IMR-90 (cell line): Measurements from ENCODE around the gene AMBRA1. TPM values are rescaled to one million over a fixed set of nuclear protein-coding genes. Genes with fewer than 3 reads are reported as not detected.

Source experiments
- ATAC-seq: fragments of 200-7000 bp; cut with Tn5 transposase; 2 replicates; pipeline ENCODE4 v1.9.1; 2020; ENCODE audit warnings: low read depth, mild to moderate bottlenecking, moderate library complexity
- BruUV-seq: library from RNA; stranded (reverse); fragments of 400-500 nt; replicated peaks from 2 replicates; lab custom pipeline; 2021; lab: Mats Ljungman, UMichigan
- CTCF ChIA-PET: fragments of 300-600 bp; formaldehyde crosslinking; extraction: SDS; loops from one replicate; lab custom pipeline; 2021; ENCODE audit warnings: antibody characterized with exemption; lab: Yijun Ruan, JAX
- POLR2A ChIA-PET: fragments of 300-600 bp; sonication (Branson Sonifier 250); formaldehyde crosslinking; loops from one replicate; lab custom pipeline; 2022; ENCODE audit warnings: antibody characterized with exemption; ENCODE audit not compliant: unreplicated experiment; lab: Charles Lee
- DNase-seq: peaks from one replicate; pipeline ENCODE4 v3.0.0; 2013
- H2AFZ ChIP-seq: replicated peaks from 2 replicates; pipeline ENCODE3; 2013; ENCODE audit warnings: low read length, mild to moderate bottlenecking; ENCODE audit not compliant: poor library complexity
- H2AK5ac ChIP-seq: 2 replicates; pipeline ENCODE4 v1.6.1; 2013; ENCODE audit warnings: low read depth, low read length, inconsistent platforms
- H2AK9ac ChIP-seq: replicated peaks from 2 replicates; pipeline ENCODE3; 2013; ENCODE audit warnings: mild to moderate bottlenecking, low read depth, low read length, moderate library complexity; ENCODE audit not compliant: poor library complexity
- H2BK120ac ChIP-seq: 2 replicates; pipeline ENCODE4 v1.6.1; 2013; ENCODE audit warnings: low read depth, low read length, inconsistent platforms
- H2BK15ac ChIP-seq: 3 replicates; pipeline ENCODE4 v1.6.1; 2013; ENCODE audit warnings: low read depth, low read length, inconsistent platforms
- H2BK20ac ChIP-seq: 2 replicates; pipeline ENCODE4 v1.6.1; 2013; ENCODE audit warnings: low read depth, mild to moderate bottlenecking, inconsistent platforms, low read length, moderate library complexity
- H2BK5ac ChIP-seq: 2 replicates; pipeline ENCODE4 v1.6.1; 2013; ENCODE audit warnings: mild to moderate bottlenecking, low read depth, low read length, inconsistent platforms; ENCODE audit not compliant: poor library complexity, severe bottlenecking
- H3K14ac ChIP-seq: replicated peaks from 2 replicates; pipeline ENCODE4 v1.6.1; 2013; ENCODE audit warnings: low read depth, low read length, inconsistent platforms
- H3K18ac ChIP-seq: 2 replicates; pipeline ENCODE4 v1.6.1; 2013; ENCODE audit warnings: low read depth, low read length, control low read depth
- H3K23ac ChIP-seq: 2 replicates; pipeline ENCODE4 v1.6.1; 2013; ENCODE audit warnings: low read depth, low read length, inconsistent platforms
- H3K27ac ChIP-seq: 2 replicates; pipeline ENCODE4 v1.5.1; 2013; ENCODE audit warnings: mild to moderate bottlenecking, control low read depth, low read length; ENCODE audit not compliant: insufficient read depth
- H3K27me3 ChIP-seq: 2 replicates; pipeline ENCODE4 v1.6.1; 2013; ENCODE audit warnings: low read length; ENCODE audit not compliant: control insufficient read depth, insufficient read depth
- H3K36me3 ChIP-seq: 2 replicates; pipeline ENCODE4 v1.6.1; 2013; ENCODE audit warnings: low read length, mixed read lengths; ENCODE audit not compliant: control insufficient read depth, insufficient read depth
- H3K4ac ChIP-seq: 2 replicates; pipeline ENCODE4 v1.6.1; 2013; ENCODE audit warnings: low read depth, low read length, inconsistent platforms
- H3K4me1 ChIP-seq: 2 replicates; pipeline ENCODE4 v1.6.1; 2013; ENCODE audit warnings: low read length, mixed read lengths; ENCODE audit not compliant: control insufficient read depth, insufficient read depth
- H3K4me2 ChIP-seq: 2 replicates; pipeline ENCODE4 v1.6.1; 2013; ENCODE audit warnings: low read depth, mild to moderate bottlenecking, control low read depth, low read length, moderate library complexity
- H3K4me3 ChIP-seq: 2 replicates; pipeline ENCODE4 v1.5.1; 2013; ENCODE audit warnings: low read depth, mild to moderate bottlenecking, control low read depth, low read length, moderate library complexity; ENCODE audit not compliant: insufficient read depth
- H3K56ac ChIP-seq: 2 replicates; pipeline ENCODE4 v1.6.1; 2013; ENCODE audit warnings: low read length, inconsistent platforms; ENCODE audit not compliant: insufficient read depth; ENCODE audit errors: extremely low read depth
- H3K79me1 ChIP-seq, 2 experiments: 2 replicates each; pipeline ENCODE4 v1.6.1; 2013; ENCODE audit warnings: low read length in 2 of 2, inconsistent platforms in 1 of 2, low read depth in 1 of 2
- H3K9ac ChIP-seq: 2 replicates; pipeline ENCODE4 v1.6.1; 2013; ENCODE audit warnings: low read depth, low read length, control low read depth
- H3K9me1 ChIP-seq: 2 replicates; pipeline ENCODE4 v1.6.1; 2013; ENCODE audit warnings: low read length, inconsistent platforms; ENCODE audit not compliant: insufficient read depth
- H3K9me3 ChIP-seq: 2 replicates; pipeline ENCODE4 v1.6.1; 2013; ENCODE audit warnings: low read length; ENCODE audit not compliant: control insufficient read depth, insufficient read depth
- H4K20me1 ChIP-seq: 2 replicates; pipeline ENCODE4 v1.6.1; 2013; ENCODE audit warnings: low read length, inconsistent platforms; ENCODE audit not compliant: insufficient read depth
- H4K5ac ChIP-seq: 2 replicates; pipeline ENCODE4 v1.6.1; 2013; ENCODE audit warnings: mild to moderate bottlenecking, low read depth, low read length, control low read depth
- H4K8ac ChIP-seq, 2 experiments: 2 replicates each; pipeline ENCODE4 v1.6.1; 2013; ENCODE audit warnings: low read depth in 2 of 2, low read length in 2 of 2, control low read depth in 1 of 2, inconsistent platforms in 1 of 2
- H4K91ac ChIP-seq: 2 replicates; pipeline ENCODE4 v1.6.1; 2013; ENCODE audit warnings: low read depth, low read length, inconsistent platforms; ENCODE audit not compliant: insufficient read depth
- BHLHE40 ChIP-seq: fragments of 150-350 bp; IDR thresholded peaks from 2 replicates; pipeline ENCODE4 v1.6.1; 2016; ENCODE audit warnings: mild to moderate bottlenecking, low read depth, low read length
- CEBPB ChIP-seq: IDR thresholded peaks from 2 replicates; pipeline ENCODE4 v1.6.1; 2012; ENCODE audit warnings: low read depth, low read length, improper control_type of control experiment
- CHD1 ChIP-seq: IDR thresholded peaks from 2 replicates; pipeline ENCODE4 v1.6.1; 2012; ENCODE audit warnings: low read depth, low read length, improper control_type of control experiment
- CTCF ChIP-seq: conservative IDR thresholded peaks from 2 replicates; pipeline ENCODE4 v1.5.1; 2012; ENCODE audit warnings: mild to moderate bottlenecking, low read depth, low read length, improper control_type of control experiment
- ELK1 ChIP-seq: fragments of 150-350 bp; IDR thresholded peaks from 2 replicates; pipeline ENCODE4 v1.6.1; 2016; ENCODE audit warnings: low read depth, mild to moderate bottlenecking, low read length, moderate library complexity, borderline replicate concordance
- MAFK ChIP-seq: IDR thresholded peaks from 2 replicates; pipeline ENCODE4 v1.6.1; 2012; ENCODE audit warnings: low read depth, low read length, improper control_type of control experiment
- MAZ ChIP-seq: IDR thresholded peaks from 2 replicates; pipeline ENCODE4 v1.6.1; 2012; ENCODE audit warnings: low read depth, mild to moderate bottlenecking, low read length, improper control_type of control experiment, moderate library complexity, borderline replicate concordance
- MXI1 ChIP-seq: IDR thresholded peaks from 2 replicates; pipeline ENCODE4 v1.6.1; 2012; ENCODE audit warnings: low read depth, mild to moderate bottlenecking, low read length, moderate library complexity, borderline replicate concordance
- NFE2L2 ChIP-seq: fragments of 150-350 bp; IDR thresholded peaks from 2 replicates; pipeline ENCODE4 v1.6.1; 2016; ENCODE audit warnings: low read depth, mild to moderate bottlenecking, low read length
- RAD21 ChIP-seq: IDR thresholded peaks from 2 replicates; pipeline ENCODE4 v1.6.1; 2012; ENCODE audit warnings: low read length, improper control_type of control experiment
- RFX5 ChIP-seq: IDR thresholded peaks from 2 replicates; pipeline ENCODE4 v1.8.0; 2012; ENCODE audit warnings: low read depth, mild to moderate bottlenecking, low read length, moderate library complexity
- USF2 ChIP-seq: fragments of 150-350 bp; IDR thresholded peaks from 2 replicates; pipeline ENCODE4 v1.6.1; 2017; ENCODE audit warnings: mild to moderate bottlenecking, antibody characterized with exemption, low read length, low read depth
- WGBS, 2 experiments: methylation state at CpG; one replicate each; pipeline versions ENCODE4 v1.1.5 to v1.1.7; 2013; ENCODE audit warnings: missing lambda C conversion rate in 2 of 2; ENCODE audit not compliant: insufficient read length in 1 of 2; ENCODE audit errors: extremely low coverage in 2 of 2; 5-methylcytosine and 5-hydroxymethylcytosine counted together
- dilution Hi-C: fragments of 300-500 bp; cut with HindIII; formaldehyde crosslinking; loops from one replicate; pipeline ENCODE4 v1.14.3; 2018; ENCODE audit warnings: low sequenced_read_pairs; ENCODE audit not compliant: unreplicated experiment
- in situ Hi-C: fragments of 300-500 bp; cut with MboI; formaldehyde crosslinking; loops from 3 replicates; pipeline ENCODE4 v1.14.3; 2019; ENCODE audit warnings: low sequenced_read_pairs, inconsistent platforms, mixed read lengths
- intact Hi-C: fragments of 100-400 bp; cut with micrococcal nuclease; formaldehyde crosslinking; loops from 2 replicates; pipeline ENCODE4 v1.10.0; 2022
- polyA plus RNA-seq, 3 experiments: library from polyadenylated mRNA; depleted of rRNA; stranded (reverse); fragments of >200 nt; gene quantifications; 2 replicates each; pipeline ENCODE4 v1.2.3, GENCODE V29; 2012; ENCODE audit warnings: low replicate concordance in 1 of 3
- total RNA-seq: library from RNA; depleted of rRNA; stranded (reverse); fragments of >200 nt; gene quantifications from 2 replicates; pipeline ENCODE4 v1.2.3, GENCODE V29; 2012

AMBRA1 gene
- total and polyA plus RNA-seq, 2 of the 4 experiments (the other 2 are of a cell fraction), result 9.4 to 18.3 TPM

GRCh38 chr11:46429717-46430116 is 164.1 kb downstream of the AMBRA1 start:
- Histone ChIP-seq H4K5ac (no peak overlapping the region), H3K9ac (no peak overlapping the region), H3K9me3 (no peaks in the 10 kb centered on the region), H4K8ac (no peak overlapping the region), H3K9me1 (0 out of 2 replicates have a peak, but pooled peaks cover 6% of the 10 kb centered on the region), H2BK5ac (no peak overlapping the region), H3K23ac (no peak overlapping the region), H4K91ac (no peak overlapping the region), H2AK5ac (no peak overlapping the region), H3K14ac (no peak overlapping the region), H3K27ac (no peak overlapping the region), H2BK20ac (no peak overlapping the region), H4K20me1 (peaks cover 4% of the 10 kb centered on the region; the same call in 1 of the 2 replicates), H3K18ac (no peak overlapping the region), H2BK120ac (no peak overlapping the region), H3K4me3 (no peak overlapping the region), H2BK15ac (no peak overlapping the region), H2AK9ac (no peak overlapping the region), H3K36me3 (peaks cover 27% of the 10 kb centered on the region), H3K4me1 (no peaks in the 10 kb centered on the region), H3K4ac (no peak overlapping the region), H3K4me2 (no peak overlapping the region), H3K27me3 (no peaks in the 10 kb centered on the region), H3K79me1 (peaks cover 0 to 7% of the 10 kb centered on the region in 2 experiments; a peak in 1 of 4 replicates), H3K56ac (no peak overlapping the region), H2AFZ (no peak overlapping the region)
- WGBS, 2 experiments, result no CpG with 5 or more reads among the region's 3 CpGs
- intact Hi-C loops, result no loop called here
- dilution Hi-C loops, result no loop called here
- in situ Hi-C loops, result no loop called here
- BruUV-seq, result no TSS peak
- ATAC-seq, result peak; percentile 49; the same call in 1 of the 2 replicates
- ChIA-PET CTCF (no interaction called here), POLR2A (no interaction called here)
- no peak for DNase-seq
- no peak for TF ChIP-seq MAFK
- no peak for TF ChIP-seq CTCF
- TF ChIP-seq USF2, result no peak
- TF ChIP-seq MXI1, result no peak
- no peak for TF ChIP-seq BHLHE40
- no peak for TF ChIP-seq CEBPB
- no peak for TF ChIP-seq RAD21
- TF ChIP-seq MAZ, result no peak
- TF ChIP-seq NFE2L2, result no peak
- TF ChIP-seq CHD1, result no peak
- no peak for TF ChIP-seq ELK1
- TF ChIP-seq RFX5, result no peak
